Testis (tissue), 3 donors: ENCODE data around the gene GALNT12. TPM values are rescaled to one million over a fixed set of nuclear protein-coding genes. Genes with fewer than 3 reads are reported as not detected.

Source experiments
- DNase-seq: peaks from one replicate; pipeline ENCODE4 v3.0.0-alpha.2; 2019
- H3K27ac ChIP-seq, 2 donors: fragments of 200-600 bp; sonication (generic); one replicate each; pipeline ENCODE4 v1.5.1; 2019
- H3K27me3 ChIP-seq: fragments of 200-600 bp; sonication (generic); one replicate; pipeline ENCODE4 v1.5.1; 2019
- H3K36me3 ChIP-seq: fragments of 200-600 bp; sonication (generic); one replicate; pipeline ENCODE4 v1.5.1; 2017; ENCODE audit warnings: low read depth; ENCODE audit errors: missing control alignments
- H3K4me1 ChIP-seq: fragments of 200-600 bp; sonication (generic); one replicate; pipeline ENCODE4 v1.5.1; 2019
- H3K4me3 ChIP-seq, 2 donors: fragments of 200-600 bp; sonication (generic); one replicate each; pipeline ENCODE4 v1.5.1; 2017 to 2019
- H3K9me3 ChIP-seq: fragments of 200-600 bp; sonication (generic); one replicate; pipeline ENCODE4 v1.5.1; 2017
- POLR2A ChIP-seq: fragments of 450-650 bp; IDR thresholded peaks from one replicate; pipeline ENCODE4 v1.6.1; 2017; ENCODE audit warnings: antibody characterized with exemption, mild to moderate bottlenecking, moderate library complexity
- WGBS, 2 donors: methylation state at CpG; one replicate each; pipeline ENCODE4 v1.1.5; 2018; 5-methylcytosine and 5-hydroxymethylcytosine counted together
- intact Hi-C: fragments of 100-400 bp; cut with DNase I; formaldehyde crosslinking; loops from one replicate; pipeline ENCODE4 v1.15.1; 2023; ENCODE audit warnings: low total_unique reads
- polyA plus RNA-seq: library from polyadenylated mRNA; stranded (reverse); fragments of 350-450 nt; fragmentation: Illumina TruSeq; extraction: RNeasy Lipid Tissue Mini Kit (QIAGEN cat#74804); gene quantifications from one replicate; pipeline ENCODE4 v1.2.3, GENCODE V29; 2014; ENCODE audit warnings: low read depth, low replicate concordance; ENCODE audit not compliant: insufficient read depth
- total RNA-seq, 2 donors: library from RNA; depleted of rRNA; stranded (reverse); fragments of >200 nt; gene quantifications; one replicate each; pipeline ENCODE4 v1.2.3, GENCODE V29; 2016
- TF ChIP-seq, protein P1 (sequence below), 3 experiments: fragments of 450-650 bp in 2 of 3; fragments of 200-600 bp in 1 of 3; sonication (generic) in 1 of 3; IDR thresholded peaks; one replicate each; pipeline ENCODE4 v1.5.1; 2016 to 2019; ENCODE audit warnings: antibody characterized with exemption in 3 of 3, mild to moderate bottlenecking in 2 of 3, moderate library complexity in 1 of 3

The GALNT12 gene
- total and polyA plus RNA-seq, 3 donors from 2014 or later: 6.9 to 8.0 (median 7.5) TPM

GRCh38 chr9:98826716-98827115, 19.2 kb downstream of the GALNT12 start:
- Histone ChIP-seq H3K9me3 (no peaks in the 10 kb centered on the region), H3K4me1 (no peaks in the 10 kb centered on the region), H3K4me3 (no peak overlapping the region), H3K27ac (no peak overlapping the region), H3K27me3 (no peaks in the 10 kb centered on the region), H3K36me3 (no peaks in the 10 kb centered on the region)
- 66 to 75% methylated on average over 19 to 20 of the region's 20 CpGs for WGBS, 2 donors
- TF ChIP-seq, protein P1, sequence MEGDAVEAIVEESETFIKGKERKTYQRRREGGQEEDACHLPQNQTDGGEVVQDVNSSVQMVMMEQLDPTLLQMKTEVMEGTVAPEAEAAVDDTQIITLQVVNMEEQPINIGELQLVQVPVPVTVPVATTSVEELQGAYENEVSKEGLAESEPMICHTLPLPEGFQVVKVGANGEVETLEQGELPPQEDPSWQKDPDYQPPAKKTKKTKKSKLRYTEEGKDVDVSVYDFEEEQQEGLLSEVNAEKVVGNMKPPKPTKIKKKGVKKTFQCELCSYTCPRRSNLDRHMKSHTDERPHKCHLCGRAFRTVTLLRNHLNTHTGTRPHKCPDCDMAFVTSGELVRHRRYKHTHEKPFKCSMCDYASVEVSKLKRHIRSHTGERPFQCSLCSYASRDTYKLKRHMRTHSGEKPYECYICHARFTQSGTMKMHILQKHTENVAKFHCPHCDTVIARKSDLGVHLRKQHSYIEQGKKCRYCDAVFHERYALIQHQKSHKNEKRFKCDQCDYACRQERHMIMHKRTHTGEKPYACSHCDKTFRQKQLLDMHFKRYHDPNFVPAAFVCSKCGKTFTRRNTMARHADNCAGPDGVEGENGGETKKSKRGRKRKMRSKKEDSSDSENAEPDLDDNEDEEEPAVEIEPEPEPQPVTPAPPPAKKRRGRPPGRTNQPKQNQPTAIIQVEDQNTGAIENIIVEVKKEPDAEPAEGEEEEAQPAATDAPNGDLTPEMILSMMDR (IDR thresholded peaks at IDR 0.05): no peak
- TF ChIP-seq POLR2A: no peak
- intact Hi-C loops: no loop called here
- DNase-seq: no peak

DNA sequence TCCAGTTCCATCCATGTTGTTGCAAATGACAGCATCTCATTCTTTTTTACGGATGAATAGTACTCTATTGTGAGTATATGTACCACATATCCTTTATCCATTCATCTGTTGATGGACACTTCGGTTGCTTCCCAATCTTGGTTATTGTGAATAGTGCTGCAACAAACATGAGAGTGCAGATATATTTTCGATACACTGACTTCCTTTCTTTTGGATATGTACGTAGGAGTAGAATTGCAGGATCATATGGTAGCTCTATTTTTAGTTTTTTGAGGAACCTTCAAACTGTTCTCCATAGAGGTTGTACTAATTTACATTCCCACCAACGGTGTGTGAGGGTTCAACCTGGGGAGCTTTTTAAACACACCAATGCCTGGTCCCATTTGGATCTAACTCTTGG, 22.3 kb downstream of the GALNT12 start:
- DNase-seq: no peak
- no peak for TF ChIP-seq POLR2A
- H3K9me3 ChIP-seq: no peaks in the 10 kb centered on the region
- no peaks in the 10 kb centered on the region for H3K27me3 ChIP-seq
- H3K27ac ChIP-seq: no peak overlapping the region
- intact Hi-C loops: no loop called here
- WGBS, 2 donors: 85 to 94% methylated on average over 5 of the region's 5 CpGs
- H3K4me3 ChIP-seq: no peak overlapping the region
- no peaks in the 10 kb centered on the region for H3K4me1 ChIP-seq
- H3K36me3 ChIP-seq: no peaks in the 10 kb centered on the region

- intact Hi-C loops: no loop called here
- H3K27me3 ChIP-seq: no peaks in the 10 kb centered on the region
- no peak overlapping the region for H3K27ac ChIP-seq
- no peaks in the 10 kb centered on the region for H3K9me3 ChIP-seq
- DNase-seq: no peak
- H3K4me3 ChIP-seq: no peak overlapping the region
- 94 to 97% methylated on average over 5 of the region's 5 CpGs for WGBS, 2 donors
- no peaks in the 10 kb centered on the region for H3K36me3 ChIP-seq
- TF ChIP-seq, protein P1 (IDR thresholded peaks at IDR 0.05): no peak
- TF ChIP-seq POLR2A: no peak
- H3K4me1 ChIP-seq: no peaks in the 10 kb centered on the region
Observed at GRCh38 chr9:98830554-98830953, 23.1 kb downstream of the GALNT12 start.

- Histone ChIP-seq H3K27ac (no peak overlapping the region), H3K4me1 (no peaks in the 10 kb centered on the region), H3K4me3 (no peak overlapping the region), H3K9me3 (no peaks in the 10 kb centered on the region), H3K27me3 (no peaks in the 10 kb centered on the region), H3K36me3 (no peaks in the 10 kb centered on the region)
- DNase-seq: no peak
- WGBS, 2 donors: 80 to 89% methylated on average over 16 of the region's 16 CpGs
- TF ChIP-seq, protein P1 (IDR thresholded peaks at IDR 0.05): no peak
- TF ChIP-seq POLR2A: no peak
- intact Hi-C loops: no loop called here
Observed at GRCh38 chr9:98831696-98832095, 24.2 kb downstream of the GALNT12 start.

GRCh38 chr9:98832768-98833089, 25.3 kb downstream of the GALNT12 start:
- H3K9me3 ChIP-seq: no peaks in the 10 kb centered on the region
- H3K4me3 ChIP-seq: no peak overlapping the region
- H3K27ac ChIP-seq: no peak overlapping the region
- H3K27me3 ChIP-seq: no peaks in the 10 kb centered on the region
- WGBS, 2 donors: 100% methylated on average over 1 of the region's 1 CpG
- TF ChIP-seq, protein P1 (IDR thresholded peaks at IDR 0.05): no peak
- TF ChIP-seq POLR2A: no peak
- intact Hi-C loops: no loop called here
- H3K4me1 ChIP-seq: no peaks in the 10 kb centered on the region
- DNase-seq: no peak
- H3K36me3 ChIP-seq: no peaks in the 10 kb centered on the region
